HG03558 (cell line): ENCODE data around the gene PCDHB2.
"Not testable (repeated sequence)": the region's sequence is repeated elsewhere in the genome, so short reads cannot be mapped to it uniquely, and the experiment has no call there.

Source experiments
- ATAC-seq: cut with Tn5 transposase; IDR thresholded peaks from one replicate; pipeline ENCODE4 v1.9.1; 2021; ENCODE audit warnings: moderate number of reproducible peaks; ENCODE audit not compliant: unreplicated experiment; ENCODE audit errors: extremely low read depth

The PCDHB2 gene

GRCh38 chr5:141094481-141095262 is at the start of gene PCDHB2:
Gene PCDHB2 (plus strand): TSS chr5:141094615. CDS start chr5:141094791, 176 bp downstream.
- no peak for ATAC-seq

DNA sequence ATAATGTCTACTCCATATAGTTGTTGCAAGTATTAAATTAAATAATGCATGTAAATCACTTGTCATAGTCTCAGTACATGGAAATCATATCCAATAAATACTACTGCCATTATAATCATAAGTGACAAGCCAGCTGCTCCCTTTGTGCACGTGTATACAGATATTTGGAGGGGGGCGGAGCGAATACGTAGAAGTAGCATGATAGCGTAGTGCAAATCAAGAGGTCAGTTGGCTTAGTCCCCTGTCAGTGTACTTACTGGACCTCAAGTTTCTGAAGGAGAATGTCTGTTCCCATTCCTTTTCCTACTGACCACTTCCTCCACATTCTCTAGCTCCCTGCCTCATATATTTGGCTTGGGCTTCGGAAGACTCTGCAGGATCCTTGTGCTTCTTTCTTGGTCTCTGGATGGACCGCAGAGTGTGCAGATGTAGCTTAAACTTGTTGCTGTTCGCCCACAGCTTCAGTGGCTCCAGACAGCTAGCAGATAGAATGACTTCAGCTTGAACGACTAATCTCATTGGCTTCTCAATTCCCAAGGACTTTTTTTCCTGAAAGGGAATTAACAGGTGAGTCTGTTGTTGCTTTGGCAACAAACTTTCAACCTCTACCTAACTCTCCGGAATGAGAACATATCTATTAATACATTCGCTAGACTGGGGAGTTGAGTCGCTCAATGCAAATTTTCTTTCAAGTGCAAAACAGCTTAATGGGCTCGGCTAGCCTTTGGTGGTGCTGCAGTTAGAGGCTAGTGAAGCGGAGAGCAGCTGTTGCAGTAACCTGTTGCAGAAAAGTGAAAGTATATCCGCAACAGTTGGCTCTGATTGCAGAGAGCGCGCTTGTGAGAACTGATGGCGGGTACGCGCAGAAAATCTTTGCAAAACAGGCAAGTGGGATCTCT is 43.5 kb upstream of the PCDHB2 start, which contains the start of gene PCDHB1:
PCDHB1 (plus strand) TSS at position 753 of the 899 bp plus-strand sequence; CDS start at position 850, 97 bp downstream.
- ATAC-seq = no peak

- no peak for ATAC-seq
These were observed 42.9 kb upstream of the PCDHB2 start for GRCh38 chr5:141051521-141051866.

- no peak for ATAC-seq
These were observed 16.6 kb upstream of the PCDHB2 start for GRCh38 chr5:141077826-141078225.

DNA sequence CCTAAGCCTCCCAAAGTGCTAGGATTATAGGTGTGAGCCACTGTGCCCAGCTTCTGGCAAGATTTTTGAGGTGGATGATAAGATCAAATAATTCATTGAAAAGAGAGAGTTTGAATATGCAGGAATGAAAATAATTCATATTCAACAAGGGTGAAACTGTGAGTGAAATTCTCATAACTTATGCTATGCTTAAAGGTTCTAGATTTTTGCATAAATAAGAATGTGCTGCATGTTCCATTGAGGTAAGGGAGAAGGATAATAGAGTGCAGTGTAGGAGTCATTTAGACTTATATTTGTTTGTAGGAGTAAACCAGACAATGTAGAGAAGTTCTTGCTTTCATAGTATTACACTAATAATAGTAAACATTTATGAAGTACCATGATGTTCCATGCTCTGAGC is 12.2 kb upstream of the PCDHB2 start:
- no peak for ATAC-seq

DNA sequence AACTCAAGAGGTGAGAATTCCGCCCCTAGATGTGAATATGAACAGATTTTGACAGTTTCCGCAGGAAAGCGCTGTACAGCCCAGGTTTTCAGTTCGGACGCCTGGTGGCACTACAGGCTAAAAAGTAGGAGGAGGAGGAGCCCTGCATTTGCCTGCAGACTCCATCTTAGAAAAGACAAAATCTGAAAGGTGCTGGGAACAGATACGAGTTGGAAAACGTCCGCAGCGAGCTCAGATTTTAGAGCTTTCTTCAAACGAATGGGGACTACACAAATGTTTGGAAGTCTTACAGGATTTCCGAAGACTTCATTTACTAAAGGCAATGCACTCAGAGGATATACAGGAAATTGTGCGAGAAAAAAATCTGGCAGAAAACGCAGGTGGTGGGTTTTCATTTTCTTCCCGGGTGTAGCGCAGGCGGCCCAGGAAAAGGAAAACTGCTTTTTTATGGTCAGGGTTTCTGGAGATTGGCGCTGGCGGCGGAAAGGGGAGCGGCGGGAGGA is 9.9 kb upstream of the PCDHB2 start:
- ATAC-seq = no peak

DNA sequence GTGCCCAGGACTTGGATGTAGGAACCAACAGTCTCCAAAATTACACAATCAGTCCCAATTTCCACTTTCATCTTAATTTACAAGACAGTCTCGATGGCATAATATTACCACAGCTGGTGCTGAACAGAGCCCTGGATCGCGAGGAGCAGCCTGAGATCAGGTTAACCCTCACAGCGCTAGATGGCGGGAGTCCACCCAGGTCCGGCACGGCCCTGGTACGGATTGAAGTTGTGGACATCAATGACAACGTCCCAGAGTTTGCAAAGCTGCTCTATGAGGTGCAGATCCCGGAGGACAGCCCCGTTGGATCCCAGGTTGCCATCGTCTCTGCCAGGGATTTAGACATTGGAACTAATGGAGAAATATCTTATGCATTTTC is 837 bp downstream of the PCDHB2 start:
- ATAC-seq = no peak

- not testable (repeated sequence) for ATAC-seq
These were observed 1.8 kb downstream of the PCDHB2 start for GRCh38 chr5:141096181-141096580.

DNA sequence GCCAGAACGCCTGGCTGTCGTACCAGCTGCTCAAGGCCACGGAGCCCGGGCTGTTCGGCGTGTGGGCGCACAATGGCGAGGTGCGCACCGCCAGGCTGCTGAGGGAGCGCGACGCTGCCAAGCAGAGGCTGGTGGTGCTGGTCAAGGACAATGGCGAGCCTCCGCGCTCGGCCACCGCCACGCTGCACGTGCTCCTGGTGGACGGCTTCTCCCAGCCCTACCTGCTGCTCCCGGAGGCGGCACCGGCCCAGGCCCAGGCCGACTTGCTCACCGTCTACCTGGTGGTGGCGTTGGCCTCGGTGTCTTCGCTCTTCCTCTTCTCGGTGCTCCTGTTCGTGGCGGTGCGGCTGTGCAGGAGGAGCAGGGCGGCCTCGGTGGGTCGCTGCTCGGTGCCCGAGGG is 2.2 kb downstream of the PCDHB2 start:
- ATAC-seq = not testable (repeated sequence)

GRCh38 chr5:141100243-141100805 is 5.9 kb downstream of the PCDHB2 start, which contains the start of gene PCDHB3:
Gene PCDHB3 (plus strand): TSS chr5:141100473. CDS start chr5:141100650, 177 bp downstream.
- ATAC-seq = no peak

DNA sequence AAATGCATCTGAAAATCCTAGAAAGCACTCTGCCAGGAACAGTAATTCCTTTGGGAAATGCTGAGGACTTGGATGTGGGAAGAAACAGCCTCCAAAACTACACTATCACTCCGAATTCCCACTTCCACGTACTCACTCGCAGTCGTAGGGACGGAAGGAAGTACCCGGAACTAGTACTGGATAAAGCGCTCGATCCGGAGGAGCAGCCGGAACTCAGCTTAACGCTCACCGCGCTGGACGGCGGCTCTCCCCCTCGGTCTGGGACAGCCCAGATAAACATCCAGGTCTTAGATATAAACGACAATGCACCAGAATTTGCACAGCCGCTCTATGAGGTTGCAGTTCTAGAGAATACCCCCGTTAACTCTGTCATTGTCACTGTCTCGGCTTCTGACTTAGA is 6.6 kb downstream of the PCDHB2 start:
- ATAC-seq = no peak

GRCh38 chr5:141102070-141102469 is 7.7 kb downstream of the PCDHB2 start:
- ATAC-seq = not testable (repeated sequence)

DNA sequence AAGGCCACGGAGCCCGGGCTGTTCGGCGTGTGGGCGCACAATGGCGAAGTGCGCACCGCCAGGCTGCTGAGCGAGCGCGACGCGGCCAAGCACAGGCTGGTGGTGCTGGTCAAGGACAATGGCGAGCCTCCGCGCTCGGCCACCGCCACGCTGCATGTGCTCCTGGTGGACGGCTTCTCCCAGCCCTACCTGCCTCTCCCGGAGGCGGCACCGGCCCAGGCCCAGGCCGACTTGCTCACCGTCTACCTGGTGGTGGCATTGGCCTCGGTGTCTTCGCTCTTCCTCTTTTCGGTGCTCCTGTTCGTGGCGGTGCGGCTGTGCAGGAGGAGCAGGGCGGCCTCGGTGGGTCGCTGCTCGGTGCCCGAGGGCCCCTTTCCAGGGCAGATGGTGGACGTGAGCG is 8.1 kb downstream of the PCDHB2 start:
- not testable (repeated sequence) for ATAC-seq

DNA sequence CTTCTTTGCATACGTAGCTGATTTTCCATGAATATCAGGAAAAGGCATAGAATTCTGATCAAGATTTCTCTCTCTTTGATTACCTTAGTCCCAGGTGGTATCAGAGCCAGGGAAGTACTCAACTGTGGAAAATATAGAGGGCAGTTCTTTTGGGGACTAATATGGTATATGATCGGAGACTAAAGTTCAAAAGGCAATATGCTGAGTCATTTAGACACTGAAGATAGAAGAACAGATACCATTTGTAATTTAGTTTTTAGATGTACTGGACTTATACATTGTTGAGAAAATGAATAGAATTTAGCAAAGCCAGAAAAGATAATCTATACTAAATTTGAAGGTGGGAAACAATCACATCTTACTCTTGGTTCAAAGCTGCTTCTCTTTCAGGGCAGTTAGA is 10.9 kb downstream of the PCDHB2 start:
- no peak for ATAC-seq

GRCh38 chr5:141119250-141119649 is 24.8 kb downstream of the PCDHB2 start:
- ATAC-seq = no peak

- no peak for ATAC-seq
These were observed 27.1 kb downstream of the PCDHB2 start, which contains the start of gene PCDHB4 for GRCh38 chr5:141121563-141121962. Gene PCDHB4 (plus strand): TSS chr5:141121818. CDS start chr5:141121999, 181 bp downstream.

DNA sequence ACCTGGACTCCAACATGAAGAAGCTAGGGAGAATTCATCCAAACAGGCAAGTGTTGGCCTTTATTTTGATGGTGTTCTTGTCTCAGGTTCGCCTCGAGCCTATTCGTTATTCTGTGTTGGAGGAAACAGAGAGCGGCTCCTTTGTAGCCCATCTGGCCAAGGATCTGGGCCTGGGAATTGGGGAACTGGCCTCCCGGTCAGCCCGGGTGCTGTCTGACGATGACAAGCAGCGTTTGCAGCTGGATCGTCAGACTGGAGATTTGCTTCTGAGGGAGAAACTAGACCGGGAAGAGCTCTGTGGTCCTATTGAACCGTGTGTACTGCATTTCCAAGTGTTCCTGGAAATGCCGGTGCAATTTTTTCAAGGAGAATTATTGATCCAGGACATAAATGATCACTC is 27.6 kb downstream of the PCDHB2 start:
- ATAC-seq = no peak

DNA sequence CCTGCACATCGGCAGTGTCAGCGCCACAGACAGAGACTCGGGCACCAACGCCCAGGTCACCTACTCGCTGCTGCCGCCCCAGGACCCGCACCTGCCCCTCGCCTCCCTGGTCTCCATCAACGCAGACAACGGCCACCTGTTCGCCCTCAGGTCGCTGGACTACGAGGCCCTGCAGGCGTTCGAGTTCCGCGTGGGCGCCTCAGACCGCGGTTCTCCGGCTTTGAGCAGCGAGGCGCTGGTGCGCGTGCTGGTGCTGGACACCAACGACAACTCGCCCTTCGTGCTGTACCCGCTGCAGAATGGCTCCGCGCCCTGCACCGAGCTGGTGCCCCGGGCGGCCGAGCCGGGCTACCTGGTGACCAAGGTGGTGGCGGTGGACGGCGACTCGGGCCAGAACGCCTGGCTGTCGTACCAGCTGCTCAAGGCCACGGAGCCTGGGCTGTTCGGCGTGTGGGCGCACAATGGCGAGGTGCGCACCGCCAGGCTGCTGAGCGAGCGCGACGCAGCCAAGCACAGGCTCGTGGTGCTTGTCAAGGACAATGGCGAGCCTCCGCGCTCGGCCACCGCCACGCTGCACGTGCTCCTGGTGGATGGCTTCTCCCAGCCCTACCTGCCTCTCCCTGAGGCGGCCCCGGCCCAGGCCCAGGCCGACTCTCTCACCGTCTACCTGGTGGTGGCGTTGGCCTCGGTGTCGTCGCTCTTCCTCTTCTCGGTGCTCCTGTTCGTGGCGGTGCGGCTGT is 29.2 kb downstream of the PCDHB2 start:
- ATAC-seq = not testable (repeated sequence)

DNA sequence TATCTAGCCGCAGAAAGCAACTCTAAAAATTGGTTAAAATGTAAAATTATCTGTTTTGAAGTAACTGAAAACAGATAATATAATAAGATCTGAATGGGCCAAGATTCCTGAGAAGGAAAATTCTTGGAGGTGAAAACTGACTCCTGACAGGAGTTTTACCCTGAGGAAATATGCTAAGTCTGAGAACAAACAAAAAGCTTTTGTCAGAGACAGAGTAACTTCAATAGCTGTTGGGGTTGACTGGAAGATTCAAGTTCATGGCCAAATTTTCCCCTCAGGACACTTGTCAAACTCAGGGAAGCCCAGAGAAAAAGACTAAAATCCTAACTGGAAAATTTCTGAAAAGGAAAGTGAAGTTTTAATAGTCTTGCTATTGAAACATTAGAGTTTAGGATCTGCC is 32.9 kb downstream of the PCDHB2 start:
- no peak for ATAC-seq
